ENCODE results near the gene PCDHGB2. TPM values are rescaled to one million over a fixed set of nuclear protein-coding genes. Genes with fewer than 3 reads are reported as not detected.
"Not testable (repeated sequence)": the region's sequence is repeated elsewhere in the genome, so short reads cannot be mapped to it uniquely, and the experiment has no call there.

The PCDHGB2 gene
- total RNA-seq (4.0 TPM), polyA plus RNA-seq (ENCODE audit: insufficient read depth, low read depth, low replicate concordance) (not detected)
- long read RNA-seq, donor 1, full-length matches to known transcripts, result 3 of 3 reads
- long read RNA-seq, donor 1, partial matches to known transcripts, result 0 of 3 reads
- long read RNA-seq, donor 1, other reads (novel, unspliced or antisense), result 0 of 3 reads
- long read RNA-seq, donor 2, result 0 reads
- long read RNA-seq, donor 3, partial matches to known transcripts, result 0 of 2 reads
- long read RNA-seq, donor 3, other reads (novel, unspliced or antisense), result 0 of 2 reads
- long read RNA-seq, donor 4, full-length matches to known transcripts, result 1 of 1 reads
- long read RNA-seq, donor 4, partial matches to known transcripts, result 0 of 1 reads
- long read RNA-seq, donor 4, other reads (novel, unspliced or antisense), result 0 of 1 reads
- long read RNA-seq, donor 5, result 0 reads
- long read RNA-seq, donor 6, result 0 reads
- long read RNA-seq, donor 7, result 0 reads
- long read RNA-seq, donor 8, transcript PCDHGB2-202 (1 exons, 2,588 nt), result major isoform, 5 of 5 reads
- long read RNA-seq, donor 8, partial matches to known transcripts, result 0 of 5 reads
- long read RNA-seq, donor 8, other reads (novel, unspliced or antisense), result 0 of 5 reads
- long read RNA-seq, donor 9, partial matches to known transcripts, result 0 of 2 reads
- long read RNA-seq, donor 9, other reads (novel, unspliced or antisense), result 0 of 2 reads
- long read RNA-seq, donor 10, full-length matches to known transcripts, result 1 of 1 reads
- long read RNA-seq, donor 10, partial matches to known transcripts, result 0 of 1 reads
- long read RNA-seq, donor 10, other reads (novel, unspliced or antisense), result 0 of 1 reads

DNA sequence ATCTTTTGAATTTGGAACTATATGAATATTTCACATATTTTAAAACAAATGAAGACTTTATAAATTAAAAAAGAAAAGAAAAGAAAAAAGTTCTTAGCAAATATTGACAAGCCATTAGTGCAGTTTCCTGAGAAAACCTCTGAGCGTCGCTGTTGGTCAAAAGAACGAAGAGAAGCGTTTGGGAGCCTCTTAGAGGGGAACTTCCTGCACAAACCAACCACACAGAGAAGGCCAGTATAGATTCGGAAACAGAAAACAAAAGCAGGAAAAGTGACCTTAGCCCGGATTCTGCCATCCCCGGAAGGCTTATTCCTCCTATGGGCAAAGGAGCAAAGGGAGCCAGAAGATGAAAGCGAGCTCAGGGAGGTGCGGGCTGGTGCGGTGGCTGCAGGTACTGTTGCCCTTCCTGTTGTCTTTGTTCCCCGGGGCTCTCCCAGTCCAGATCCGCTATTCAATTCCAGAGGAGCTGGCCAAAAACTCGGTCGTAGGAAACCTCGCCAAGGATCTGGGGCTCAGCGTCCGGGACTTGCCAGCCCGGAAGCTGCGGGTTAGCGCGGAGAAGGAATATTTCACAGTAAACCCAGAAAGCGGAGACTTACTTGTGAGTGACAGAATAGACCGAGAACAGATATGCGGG, at the start of gene PCDHGB2:
Gene PCDHGB2, plus strand, starts transcription at position 205 of the 637 bp plus-strand sequence. Its CDS starts 142 bp downstream, at position 347.
- Histone ChIP-seq H3K36me3 (ENCODE audit: control insufficient read depth in 2 of 3, insufficient read depth in 3 of 3, low read length in 3 of 3) (no peaks in the 10 kb centered on the region), H3K27me3 (ENCODE audit: control insufficient read depth, insufficient read depth, low read length) (no peaks in the 10 kb centered on the region), H3K27ac (ENCODE audit: low read depth in 2 of 2, low read length in 2 of 2) (no peak within 1 kb of the TSS), H3K4me3 (ENCODE audit: low read length in 3 of 3) (peak within 1 kb of the TSS in 2 of 3 donors; percentile 16 to 36), H3K9me3 (ENCODE audit: control insufficient read depth in 2 of 3, insufficient read depth in 1 of 3, low read length in 3 of 3) (peaks cover 2 to 88% (median 28%) of the 10 kb centered on the region in 3 donors), H3K4me1 (ENCODE audit: control insufficient read depth in 2 of 3, insufficient read depth in 2 of 3, low read depth in 1 of 3, low read length in 3 of 3) (no peaks in the 10 kb centered on the region), H3K9ac (ENCODE audit: low read length in 3 of 3) (no peak within 1 kb of the TSS)
- intact Hi-C loops (cut with DNase I), result no loop called here
- no peak for TF ChIP-seq CTCF (IDR thresholded peaks at IDR 0.05; ENCODE audit: borderline replicate concordance, extremely low read depth, insufficient read depth)
- FAIRE-seq (no peak), DNase-seq (no peak)

DNA sequence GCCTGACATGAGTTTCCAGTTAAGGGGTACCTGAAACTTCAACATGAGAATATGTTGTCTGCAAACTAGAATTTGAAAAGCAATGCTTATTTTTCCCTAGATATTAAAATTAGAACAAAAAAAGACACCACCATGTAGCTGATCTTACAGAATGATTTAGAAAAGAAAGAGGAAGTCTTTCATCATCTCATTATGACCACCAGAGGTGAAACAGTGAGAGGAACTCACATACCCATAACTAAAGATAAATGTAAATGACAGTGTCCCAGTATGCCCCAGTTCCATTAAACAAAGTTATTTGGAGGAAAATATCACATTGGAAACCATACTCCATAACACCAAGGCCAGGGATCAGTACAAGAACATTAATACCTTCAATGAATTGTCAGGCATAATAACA, 46.1 kb upstream of the PCDHGB2 start:
- DNase-seq, result no peak
- peaks cover 4 to 76% (median 43%) of the 10 kb centered on the region in 3 donors for H3K9me3 ChIP-seq (ENCODE audit: control insufficient read depth in 2 of 3, insufficient read depth in 1 of 3, low read length in 3 of 3)
- no peak for FAIRE-seq
- H3K4me1 ChIP-seq (ENCODE audit: control insufficient read depth in 2 of 3, insufficient read depth in 2 of 3, low read depth in 1 of 3, low read length in 3 of 3), result no peaks in the 10 kb centered on the region
- no peak overlapping the region for H3K27ac ChIP-seq (ENCODE audit: low read depth in 2 of 2, low read length in 2 of 2)
- H3K36me3 ChIP-seq (ENCODE audit: control insufficient read depth in 2 of 3, insufficient read depth in 3 of 3, low read length in 3 of 3), result peaks cover 0 to 6% (median 3%) of the 10 kb centered on the region in 3 donors
- no peaks in the 10 kb centered on the region for H3K27me3 ChIP-seq (ENCODE audit: control insufficient read depth, insufficient read depth, low read length)
- H3K9ac ChIP-seq (ENCODE audit: low read length in 3 of 3), result no peak overlapping the region
- no peak for TF ChIP-seq CTCF (IDR thresholded peaks at IDR 0.05; ENCODE audit: borderline replicate concordance, extremely low read depth, insufficient read depth)
- intact Hi-C loops (cut with DNase I), result no loop called here
- no peak overlapping the region for H3K4me3 ChIP-seq (ENCODE audit: low read length in 3 of 3)

DNA sequence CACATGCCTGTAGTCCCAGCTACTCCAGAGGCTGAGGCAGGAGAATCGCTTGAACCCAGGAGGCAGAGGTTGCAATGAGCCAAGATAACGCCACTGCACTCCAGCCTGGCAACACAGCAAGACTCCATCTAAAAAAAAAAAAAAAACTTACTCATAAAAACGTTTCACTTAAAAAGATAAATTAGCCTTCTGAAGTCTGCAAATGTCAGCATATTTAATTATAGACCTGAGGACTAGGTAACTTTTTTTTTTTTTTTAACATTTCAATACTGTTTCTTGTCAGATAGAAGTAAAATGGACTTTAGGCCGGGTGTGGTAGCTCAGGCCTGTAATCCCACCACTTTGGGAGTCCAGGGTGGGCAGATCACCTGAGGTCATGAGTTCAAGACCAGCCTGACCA, 42.8 kb upstream of the PCDHGB2 start:
- H3K9ac ChIP-seq (ENCODE audit: low read length in 3 of 3); DNase-seq; H3K27me3 ChIP-seq (ENCODE audit: control insufficient read depth, insufficient read depth, low read length); H3K4me1 ChIP-seq (ENCODE audit: control insufficient read depth in 2 of 3, insufficient read depth in 2 of 3, low read depth in 1 of 3, low read length in 3 of 3); H3K27ac ChIP-seq (ENCODE audit: low read depth in 2 of 2, low read length in 2 of 2); intact Hi-C loops (cut with DNase I); H3K4me3 ChIP-seq (ENCODE audit: low read length in 3 of 3); FAIRE-seq: not testable (repeated sequence)
- Histone ChIP-seq H3K36me3 (ENCODE audit: control insufficient read depth in 2 of 3, insufficient read depth in 3 of 3, low read length in 3 of 3) (peaks cover 0 to 12% (median 11%) of the 10 kb centered on the region in 3 donors), H3K9me3 (ENCODE audit: control insufficient read depth in 2 of 3, insufficient read depth in 1 of 3, low read length in 3 of 3) (peaks cover 17 to 80% (median 54%) of the 10 kb centered on the region in 3 donors)

All from kidney (tissue), 22 donors.